IMR-90 (cell line): ENCODE data around the gene TOX3.

Experiments
- BHLHE40 ChIP-seq: fragments of 150-350 bp; IDR thresholded peaks from 2 replicates; pipeline ENCODE4 v1.6.1; 2016; ENCODE audit warnings: mild to moderate bottlenecking, low read depth, low read length
- POLR2A ChIP-seq: IDR thresholded peaks from 2 replicates; pipeline ENCODE4 v1.6.1; 2012; ENCODE audit warnings: mild to moderate bottlenecking, low read depth, low read length
- SMC3 ChIP-seq: fragments of 150-350 bp; IDR thresholded peaks from 2 replicates; pipeline ENCODE4 v1.6.1; 2016; ENCODE audit warnings: low read depth, mild to moderate bottlenecking, antibody characterized with exemption, low read length, moderate library complexity
- USF2 ChIP-seq: fragments of 150-350 bp; IDR thresholded peaks from 2 replicates; pipeline ENCODE4 v1.6.1; 2017; ENCODE audit warnings: mild to moderate bottlenecking, antibody characterized with exemption, low read length, low read depth
- TF ChIP-seq, protein P1 (sequence below): conservative IDR thresholded peaks from 2 replicates; pipeline ENCODE4 v1.5.1; 2012; ENCODE audit warnings: mild to moderate bottlenecking, low read depth, low read length, improper control_type of control experiment
- TF ChIP-seq, protein P2 (sequence below): fragments of 150-350 bp; IDR thresholded peaks from 2 replicates; pipeline ENCODE4 v1.6.1; 2016; ENCODE audit warnings: low read depth, mild to moderate bottlenecking, low read length, moderate library complexity, borderline replicate concordance

- TF ChIP-seq, protein P1, sequence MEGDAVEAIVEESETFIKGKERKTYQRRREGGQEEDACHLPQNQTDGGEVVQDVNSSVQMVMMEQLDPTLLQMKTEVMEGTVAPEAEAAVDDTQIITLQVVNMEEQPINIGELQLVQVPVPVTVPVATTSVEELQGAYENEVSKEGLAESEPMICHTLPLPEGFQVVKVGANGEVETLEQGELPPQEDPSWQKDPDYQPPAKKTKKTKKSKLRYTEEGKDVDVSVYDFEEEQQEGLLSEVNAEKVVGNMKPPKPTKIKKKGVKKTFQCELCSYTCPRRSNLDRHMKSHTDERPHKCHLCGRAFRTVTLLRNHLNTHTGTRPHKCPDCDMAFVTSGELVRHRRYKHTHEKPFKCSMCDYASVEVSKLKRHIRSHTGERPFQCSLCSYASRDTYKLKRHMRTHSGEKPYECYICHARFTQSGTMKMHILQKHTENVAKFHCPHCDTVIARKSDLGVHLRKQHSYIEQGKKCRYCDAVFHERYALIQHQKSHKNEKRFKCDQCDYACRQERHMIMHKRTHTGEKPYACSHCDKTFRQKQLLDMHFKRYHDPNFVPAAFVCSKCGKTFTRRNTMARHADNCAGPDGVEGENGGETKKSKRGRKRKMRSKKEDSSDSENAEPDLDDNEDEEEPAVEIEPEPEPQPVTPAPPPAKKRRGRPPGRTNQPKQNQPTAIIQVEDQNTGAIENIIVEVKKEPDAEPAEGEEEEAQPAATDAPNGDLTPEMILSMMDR = no peak
- TF ChIP-seq SMC3 = no peak
- no peak for TF ChIP-seq POLR2A
- no peak for TF ChIP-seq BHLHE40
- TF ChIP-seq, protein P2, sequence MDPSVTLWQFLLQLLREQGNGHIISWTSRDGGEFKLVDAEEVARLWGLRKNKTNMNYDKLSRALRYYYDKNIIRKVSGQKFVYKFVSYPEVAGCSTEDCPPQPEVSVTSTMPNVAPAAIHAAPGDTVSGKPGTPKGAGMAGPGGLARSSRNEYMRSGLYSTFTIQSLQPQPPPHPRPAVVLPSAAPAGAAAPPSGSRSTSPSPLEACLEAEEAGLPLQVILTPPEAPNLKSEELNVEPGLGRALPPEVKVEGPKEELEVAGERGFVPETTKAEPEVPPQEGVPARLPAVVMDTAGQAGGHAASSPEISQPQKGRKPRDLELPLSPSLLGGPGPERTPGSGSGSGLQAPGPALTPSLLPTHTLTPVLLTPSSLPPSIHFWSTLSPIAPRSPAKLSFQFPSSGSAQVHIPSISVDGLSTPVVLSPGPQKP = no peak
- TF ChIP-seq USF2 = no peak
Observed at GRCh38 chr16:52546291-52547003, 496 bp downstream of the TOX3 start.
